Activated naive CD4-positive, alpha-beta T cell treated with anti-CD3 and anti-CD28 coated beads, Interleukin-2, amount 50 U/mL, for 16 hours (primary cell): ENCODE measurements around the gene SKAP2.

Experiments used
- DNase-seq: peaks from one replicate; pipeline ENCODE4 v3.0.0-alpha.2; 2020

SKAP2 gene

GRCh38 chr7:26658389-26659084 is 205.9 kb downstream of the SKAP2 start:
- DNase-seq, result no peak

- DNase-seq, result no peak
Observed at GRCh38 chr7:26657686-26658388, 206.6 kb downstream of the SKAP2 start.

- no peak for DNase-seq
Observed at GRCh38 chr7:26657206-26657641, 207.2 kb downstream of the SKAP2 start.

GRCh38 chr7:26656735-26657134 is 207.7 kb downstream of the SKAP2 start:
- no peak for DNase-seq

- no peak for DNase-seq
Observed at GRCh38 chr7:26655781-26656180, 208.6 kb downstream of the SKAP2 start.

GRCh38 chr7:26653430-26654399 is 210.7 kb downstream of the SKAP2 start:
- no peak for DNase-seq

GRCh38 chr7:26652401-26653100 is 211.8 kb downstream of the SKAP2 start:
- no peak for DNase-seq

GRCh38 chr7:26650103-26650502 is 214.3 kb downstream of the SKAP2 start:
- DNase-seq, result no peak

GRCh38 chr7:26649388-26649787 is 215.0 kb downstream of the SKAP2 start:
- DNase-seq, result no peak

GRCh38 chr7:26648554-26648953 is 215.8 kb downstream of the SKAP2 start:
- DNase-seq, result no peak

GRCh38 chr7:26646336-26647048 is 217.9 kb downstream of the SKAP2 start:
- no peak for DNase-seq

GRCh38 chr7:26645121-26645520 is 219.3 kb downstream of the SKAP2 start:
- no peak for DNase-seq

- DNase-seq, result no peak
Observed at GRCh38 chr7:26642416-26642815, 222.0 kb downstream of the SKAP2 start.

GRCh38 chr7:26639695-26640094 is 224.7 kb downstream of the SKAP2 start:
- DNase-seq, result no peak

GRCh38 chr7:26639111-26639510 is 225.3 kb downstream of the SKAP2 start:
- DNase-seq, result no peak

- no peak for DNase-seq
Observed at GRCh38 chr7:26638140-26638539, 226.2 kb downstream of the SKAP2 start.

- no peak for DNase-seq
Observed at GRCh38 chr7:26637610-26638009, 226.8 kb downstream of the SKAP2 start.

GRCh38 chr7:26636808-26637207 is 227.6 kb downstream of the SKAP2 start:
- DNase-seq, result no peak

- no peak for DNase-seq
Observed at GRCh38 chr7:26633557-26633956, 230.8 kb downstream of the SKAP2 start.

- no peak for DNase-seq
Observed at GRCh38 chr7:26631601-26632000, 232.8 kb downstream of the SKAP2 start.

- no peak for DNase-seq
Observed at GRCh38 chr7:26630941-26631580, 233.3 kb downstream of the SKAP2 start.

GRCh38 chr7:26630361-26630760 is 234.0 kb downstream of the SKAP2 start:
- DNase-seq, result no peak
